ENCODE measurements around the gene MYT1.

The MYT1 gene

GRCh38 chr20:64209148-64209547 is 44.9 kb downstream of the MYT1 start:
- FAIRE-seq: no peak
- no peak for DNase-seq (ENCODE audit: extremely low spot score, insufficient read length, low read depth)

DNA sequence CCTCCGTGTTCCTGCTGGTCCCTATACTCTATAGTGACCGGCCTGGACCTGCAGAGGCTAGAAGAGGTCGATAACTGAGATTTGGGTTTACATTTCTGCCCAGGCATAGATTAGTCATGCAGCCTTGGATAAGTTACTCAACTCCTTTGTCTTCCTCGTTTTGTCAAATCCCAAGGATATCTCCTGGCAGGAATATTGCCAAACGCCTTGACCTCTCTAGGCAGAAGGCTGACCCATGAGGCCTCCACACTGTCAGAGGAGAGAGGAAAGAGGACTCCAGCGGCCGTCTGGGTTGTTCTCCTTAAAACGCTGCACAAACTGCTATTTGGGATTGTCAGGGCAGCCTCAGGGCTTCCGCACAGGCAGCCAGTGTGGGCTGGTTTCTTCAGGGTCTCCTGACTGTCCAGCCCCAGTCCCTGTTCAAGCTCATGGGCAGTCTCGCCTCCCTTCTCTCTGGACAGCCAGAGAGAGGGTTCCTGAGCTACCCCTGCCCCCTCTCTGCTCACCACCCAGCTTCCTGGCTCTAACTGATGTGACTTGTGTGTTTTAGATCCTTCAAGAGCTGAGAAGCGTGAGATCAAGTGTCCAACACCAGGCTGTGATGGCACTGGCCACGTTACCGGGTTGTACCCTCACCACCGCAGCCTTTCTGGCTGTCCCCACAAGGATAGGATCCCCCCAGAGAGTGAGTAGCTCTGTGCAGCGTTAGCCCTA is 46.6 kb downstream of the MYT1 start:
- no peak for FAIRE-seq

GRCh38 chr20:64211874-64212658 is 47.8 kb downstream of the MYT1 start:
- DNase-seq (ENCODE audit: extremely low spot score, insufficient read length, low read depth) (no peak), FAIRE-seq (no peak)

More for the DNA sequence above, 46.6 kb downstream of the MYT1 start:
- no peak for DNase-seq (ENCODE audit: extremely low spot score, insufficient read length, low read depth)

- FAIRE-seq (no peak), DNase-seq (ENCODE audit: extremely low spot score, insufficient read length, low read depth) (no peak)
Measured at GRCh38 chr20:64212755-64213154, 48.5 kb downstream of the MYT1 start.

DNA sequence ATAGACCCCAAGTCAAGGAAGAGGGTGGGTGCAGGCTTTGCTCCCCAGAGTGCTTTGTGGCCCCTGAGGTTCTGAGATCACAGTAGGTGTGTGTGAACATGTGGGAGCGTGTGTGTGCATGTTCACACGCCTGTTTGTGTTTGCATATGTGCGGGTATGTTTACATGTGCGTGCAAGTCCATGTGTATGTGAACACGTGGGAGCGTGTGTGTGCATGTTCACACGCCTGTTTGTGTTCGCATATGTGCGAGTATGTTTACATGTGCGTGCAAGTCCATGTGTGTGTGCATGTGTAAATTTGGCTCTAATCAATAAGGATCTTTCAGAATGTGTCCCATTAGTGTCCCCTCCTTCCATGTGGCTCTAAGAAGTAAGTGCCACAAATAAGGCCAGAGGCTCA is 49.9 kb downstream of the MYT1 start:
- FAIRE-seq (no peak), DNase-seq (ENCODE audit: extremely low spot score, insufficient read length, low read depth) (no peak)

- FAIRE-seq (no peak), DNase-seq (ENCODE audit: extremely low spot score, insufficient read length, low read depth) (no peak)
Measured at GRCh38 chr20:64214952-64215351, 50.7 kb downstream of the MYT1 start.

DNA sequence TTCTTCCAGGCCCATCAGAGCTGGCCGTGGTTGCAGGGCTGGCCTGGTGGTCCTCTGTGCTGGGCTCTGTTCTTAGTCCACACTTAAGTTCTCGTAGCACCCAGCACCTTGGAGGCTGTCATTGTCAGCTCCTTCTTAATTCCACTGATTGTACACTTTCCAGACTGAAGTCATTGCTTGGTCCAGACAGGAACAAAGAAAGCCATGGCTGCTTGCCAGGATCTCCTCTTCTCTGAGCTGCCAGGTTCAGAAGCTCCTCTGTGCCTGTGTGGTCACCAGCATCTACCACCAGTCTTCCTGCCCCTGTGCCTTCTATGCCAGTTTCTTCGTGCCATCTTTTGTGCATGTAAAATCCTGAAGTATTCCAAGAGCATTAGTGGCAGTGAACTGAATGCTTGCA is 51.8 kb downstream of the MYT1 start:
- DNase-seq (ENCODE audit: extremely low spot score, insufficient read length, low read depth): no peak
- no peak for FAIRE-seq

DNA sequence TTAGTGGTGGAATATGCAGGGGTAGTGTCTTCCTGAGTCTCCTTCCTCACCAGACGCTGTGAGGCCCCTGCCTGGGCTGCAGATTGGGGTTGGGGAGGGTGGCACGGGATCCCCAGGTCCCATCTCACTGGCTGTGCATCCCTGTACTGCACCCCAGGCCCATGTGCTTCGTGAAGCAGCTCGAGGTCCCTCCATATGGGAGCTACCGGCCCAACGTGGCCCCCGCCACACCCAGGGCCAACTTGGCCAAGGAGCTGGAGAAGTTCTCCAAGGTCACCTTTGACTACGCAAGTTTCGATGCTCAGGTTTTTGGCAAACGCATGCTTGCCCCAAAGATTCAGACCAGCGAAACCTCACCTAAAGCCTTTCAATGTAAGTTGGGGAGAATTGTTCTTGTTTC is 52.7 kb downstream of the MYT1 start:
- DNase-seq (ENCODE audit: extremely low spot score, insufficient read length, low read depth): no peak
- FAIRE-seq: no peak

- DNase-seq (ENCODE audit: extremely low spot score, insufficient read length, low read depth): no peak
Measured at GRCh38 chr20:64217539-64218221, 53.4 kb downstream of the MYT1 start.

GRCh38 chr20:64219202-64219601 is 55.0 kb downstream of the MYT1 start:
- DNase-seq (ENCODE audit: extremely low spot score, insufficient read length, low read depth) (no peak), FAIRE-seq (no peak)

More at GRCh38 chr20:64217539-64218221, 53.4 kb downstream of the MYT1 start:
- no peak for FAIRE-seq

GRCh38 chr20:64219730-64220129 is 55.5 kb downstream of the MYT1 start:
- DNase-seq (ENCODE audit: extremely low spot score, insufficient read length, low read depth) (no peak), FAIRE-seq (no peak)

- FAIRE-seq: no peak
- no peak for DNase-seq (ENCODE audit: extremely low spot score, insufficient read length, low read depth)
Measured at GRCh38 chr20:64220420-64220819, 56.2 kb downstream of the MYT1 start.

DNA sequence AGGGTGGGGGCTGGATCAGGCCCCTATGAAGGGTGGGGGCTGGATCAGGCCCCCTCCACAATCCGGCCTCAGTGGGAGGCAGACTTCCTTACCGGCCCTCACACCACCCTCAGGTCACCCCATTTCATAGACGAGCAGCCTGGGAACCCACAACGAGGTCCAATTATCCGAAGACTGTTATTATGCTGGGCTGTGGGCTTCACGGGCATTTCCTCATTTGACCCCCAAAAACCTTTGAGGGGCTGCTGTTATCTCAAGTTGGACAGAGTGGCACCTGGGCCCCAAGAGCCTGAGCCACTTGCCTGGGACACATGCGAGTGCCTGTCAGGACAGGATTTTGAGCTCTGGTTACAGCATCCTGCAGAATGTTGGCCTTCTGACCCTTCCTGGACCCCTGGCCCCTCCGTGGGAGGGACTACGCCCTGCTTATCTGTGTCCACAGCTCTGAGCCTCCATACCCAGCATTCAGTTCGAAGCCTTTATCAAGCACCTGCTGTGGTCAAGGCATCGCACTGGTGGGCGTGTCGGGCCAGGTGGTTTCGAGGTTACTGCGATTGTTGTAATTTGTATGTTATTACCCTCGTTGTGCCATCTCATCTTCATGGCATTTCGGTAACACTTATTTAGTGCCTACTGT is 56.8 kb downstream of the MYT1 start:
- no peak for FAIRE-seq
- DNase-seq (ENCODE audit: extremely low spot score, insufficient read length, low read depth): no peak

- FAIRE-seq (no peak), DNase-seq (ENCODE audit: extremely low spot score, insufficient read length, low read depth) (no peak)
Measured at GRCh38 chr20:64222291-64222735, 58.1 kb downstream of the MYT1 start.

- DNase-seq (ENCODE audit: extremely low spot score, insufficient read length, low read depth): no peak
- FAIRE-seq: no peak
Measured at GRCh38 chr20:64222851-64223525, 58.7 kb downstream of the MYT1 start.

DNA sequence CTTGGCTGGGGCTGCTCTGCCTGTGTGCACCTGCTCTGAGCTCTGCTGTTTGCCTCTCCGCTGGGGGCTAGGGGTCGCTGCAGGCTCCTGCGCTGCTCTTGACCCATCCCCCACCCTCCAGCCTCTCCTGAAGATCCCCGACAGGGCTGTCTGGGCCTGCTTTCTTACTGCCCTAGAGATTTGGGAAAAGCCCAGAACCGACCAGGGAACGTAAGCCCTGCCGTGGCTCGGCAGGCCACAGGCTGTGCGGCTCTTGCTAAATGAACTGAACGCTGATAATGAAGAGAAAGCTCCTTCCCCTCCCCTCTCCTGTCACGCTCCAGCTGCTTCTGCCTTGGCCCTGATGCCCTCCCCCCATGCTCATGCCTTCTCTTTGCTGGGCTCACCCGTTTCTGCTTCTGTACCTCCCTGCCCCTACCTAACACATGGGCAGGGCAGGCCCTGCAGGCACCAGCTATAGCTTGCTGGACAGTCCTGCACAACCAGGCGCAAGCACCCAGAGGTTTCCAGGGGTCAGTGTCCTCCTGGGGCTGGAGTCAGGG is 59.3 kb downstream of the MYT1 start:
- DNase-seq (ENCODE audit: extremely low spot score, insufficient read length, low read depth) (no peak), FAIRE-seq (no peak)

- DNase-seq (ENCODE audit: extremely low spot score, insufficient read length, low read depth): no peak
- no peak for FAIRE-seq
Measured at GRCh38 chr20:64224351-64225170, 60.3 kb downstream of the MYT1 start.

- DNase-seq (ENCODE audit: extremely low spot score, insufficient read length, low read depth) (no peak), FAIRE-seq (no peak)
Measured at GRCh38 chr20:64225171-64225595, 60.9 kb downstream of the MYT1 start.
